Measurements from ENCODE around the gene MTMR2.

DNA sequence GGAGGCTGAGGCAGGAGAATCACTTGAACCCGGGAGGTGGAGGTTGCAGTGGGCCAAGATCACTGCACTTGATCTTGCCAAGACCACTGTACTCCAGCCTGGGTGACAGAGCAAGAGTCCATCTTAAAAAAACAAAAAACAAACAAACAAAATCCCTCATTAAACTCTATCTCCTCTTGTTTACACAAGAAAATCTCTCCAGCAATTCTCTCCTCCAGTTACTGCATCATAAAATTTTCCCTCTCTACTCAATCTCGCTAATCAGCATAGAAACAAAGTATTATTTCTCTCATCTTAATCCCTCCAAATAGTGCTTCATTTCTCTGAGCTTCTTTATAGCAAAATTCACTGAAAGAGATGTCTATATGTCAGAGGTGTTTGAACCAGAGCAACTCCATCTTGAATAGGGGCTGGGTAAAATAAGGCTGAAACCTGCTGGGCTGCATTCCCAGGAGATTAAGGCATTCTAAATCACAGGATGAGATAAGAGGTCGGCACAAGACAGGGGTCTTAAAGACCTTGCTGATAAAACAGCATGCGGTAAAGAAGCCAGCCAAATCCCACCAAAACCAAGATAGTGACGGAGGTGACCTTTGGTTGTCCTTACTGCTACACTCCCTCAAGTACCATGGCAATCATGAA is 19.8 kb downstream of the MTMR2 start:
- TF ChIP-seq, protein P1, sequence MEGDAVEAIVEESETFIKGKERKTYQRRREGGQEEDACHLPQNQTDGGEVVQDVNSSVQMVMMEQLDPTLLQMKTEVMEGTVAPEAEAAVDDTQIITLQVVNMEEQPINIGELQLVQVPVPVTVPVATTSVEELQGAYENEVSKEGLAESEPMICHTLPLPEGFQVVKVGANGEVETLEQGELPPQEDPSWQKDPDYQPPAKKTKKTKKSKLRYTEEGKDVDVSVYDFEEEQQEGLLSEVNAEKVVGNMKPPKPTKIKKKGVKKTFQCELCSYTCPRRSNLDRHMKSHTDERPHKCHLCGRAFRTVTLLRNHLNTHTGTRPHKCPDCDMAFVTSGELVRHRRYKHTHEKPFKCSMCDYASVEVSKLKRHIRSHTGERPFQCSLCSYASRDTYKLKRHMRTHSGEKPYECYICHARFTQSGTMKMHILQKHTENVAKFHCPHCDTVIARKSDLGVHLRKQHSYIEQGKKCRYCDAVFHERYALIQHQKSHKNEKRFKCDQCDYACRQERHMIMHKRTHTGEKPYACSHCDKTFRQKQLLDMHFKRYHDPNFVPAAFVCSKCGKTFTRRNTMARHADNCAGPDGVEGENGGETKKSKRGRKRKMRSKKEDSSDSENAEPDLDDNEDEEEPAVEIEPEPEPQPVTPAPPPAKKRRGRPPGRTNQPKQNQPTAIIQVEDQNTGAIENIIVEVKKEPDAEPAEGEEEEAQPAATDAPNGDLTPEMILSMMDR (IDR thresholded peaks at IDR 0.05): no peak
- TF ChIP-seq EZH2 (IDR thresholded peaks at IDR 0.05; ENCODE audit: borderline replicate concordance, insufficient read depth, low read depth, low read length, poor library complexity, severe bottlenecking): no peak

Measured in B cell (primary cell).